ENCODE results near the gene LRP10.

GRCh38 chr14:22929104-22929960, 57.8 kb downstream of the LRP10 start, which contains the start of gene PRMT5:
- TF ChIP-seq CTCF (IDR thresholded peaks at IDR 0.05 in 4 of 5, conservative IDR thresholded peaks at IDR 0.05 in 1 of 5) (no peak), POLR2A (IDR thresholded peaks at IDR 0.05) (peak; percentile 84 to 92)
